Mammary epithelial cell (primary cell): ENCODE results near the gene LTF.

ENCODE experiments used
- EZH2 ChIP-seq: IDR thresholded peaks from 2 replicates; pipeline ENCODE4 v1.6.1; 2012; ENCODE audit warnings: low read length, inconsistent platforms, borderline replicate concordance
- TF ChIP-seq, protein P1 (sequence below), 2 donors: IDR thresholded peaks in 1 of 2; conservative IDR thresholded peaks in 1 of 2; 2 replicates each; pipeline ENCODE4 v1.5.1; 2011 to 2012; ENCODE audit warnings: inconsistent platforms in 2 of 2, low read length in 2 of 2, mild to moderate bottlenecking in 2 of 2, control low read depth in 1 of 2, low read depth in 1 of 2; ENCODE audit not compliant: insufficient read depth in 1 of 2; ENCODE audit errors: extremely low read depth in 1 of 2

DNA sequence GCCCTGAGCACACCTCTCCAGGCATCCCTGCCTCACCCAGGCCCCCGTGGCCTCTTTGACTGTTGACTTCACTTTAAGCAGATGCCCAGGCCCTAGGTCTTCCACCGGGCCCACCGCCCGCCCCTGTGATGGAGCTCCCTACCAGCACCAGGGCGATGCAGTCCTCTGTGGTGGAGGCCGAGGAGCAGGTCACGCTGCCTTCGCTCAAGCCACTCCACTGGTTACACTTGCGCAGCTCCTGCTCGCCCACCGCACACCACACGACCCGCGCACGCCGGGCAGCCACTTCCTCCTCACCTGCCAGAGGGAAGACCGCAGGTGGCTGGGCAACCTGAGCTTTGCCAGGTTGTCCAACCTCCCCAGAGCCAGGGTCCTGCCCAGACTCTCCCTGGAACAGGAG, 16.0 kb downstream of the LTF start:
- TF ChIP-seq, protein P1, sequence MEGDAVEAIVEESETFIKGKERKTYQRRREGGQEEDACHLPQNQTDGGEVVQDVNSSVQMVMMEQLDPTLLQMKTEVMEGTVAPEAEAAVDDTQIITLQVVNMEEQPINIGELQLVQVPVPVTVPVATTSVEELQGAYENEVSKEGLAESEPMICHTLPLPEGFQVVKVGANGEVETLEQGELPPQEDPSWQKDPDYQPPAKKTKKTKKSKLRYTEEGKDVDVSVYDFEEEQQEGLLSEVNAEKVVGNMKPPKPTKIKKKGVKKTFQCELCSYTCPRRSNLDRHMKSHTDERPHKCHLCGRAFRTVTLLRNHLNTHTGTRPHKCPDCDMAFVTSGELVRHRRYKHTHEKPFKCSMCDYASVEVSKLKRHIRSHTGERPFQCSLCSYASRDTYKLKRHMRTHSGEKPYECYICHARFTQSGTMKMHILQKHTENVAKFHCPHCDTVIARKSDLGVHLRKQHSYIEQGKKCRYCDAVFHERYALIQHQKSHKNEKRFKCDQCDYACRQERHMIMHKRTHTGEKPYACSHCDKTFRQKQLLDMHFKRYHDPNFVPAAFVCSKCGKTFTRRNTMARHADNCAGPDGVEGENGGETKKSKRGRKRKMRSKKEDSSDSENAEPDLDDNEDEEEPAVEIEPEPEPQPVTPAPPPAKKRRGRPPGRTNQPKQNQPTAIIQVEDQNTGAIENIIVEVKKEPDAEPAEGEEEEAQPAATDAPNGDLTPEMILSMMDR (conservative IDR thresholded peaks at IDR 0.05 in 1 of 2, IDR thresholded peaks at IDR 0.05 in 1 of 2; ENCODE audit: extremely low read depth in 1 of 2, insufficient read depth in 1 of 2, low read depth in 1 of 2, low read length in 2 of 2), result no peak
- TF ChIP-seq EZH2, result no peak
